Transverse colon (tissue), 3 donors: ENCODE measurements around the gene FEM1A.

Experiments used
- POLR2A ChIP-seq: fragments of 450-650 bp; IDR thresholded peaks from one replicate; pipeline ENCODE4 v1.6.1; 2016; ENCODE audit warnings: antibody characterized with exemption, mild to moderate bottlenecking, moderate library complexity
- TF ChIP-seq, protein P1 (sequence below), 5 experiments: fragments of 200-600 bp in 3 of 5; fragments of 450-650 bp in 2 of 5; sonication (generic) in 3 of 5; IDR thresholded peaks; 1 replicate in 2 of 5; 2 replicates in 3 of 5; pipeline ENCODE4 v1.5.1; 2016 to 2017; ENCODE audit warnings: antibody characterized with exemption in 5 of 5, inconsistent platforms in 3 of 5, mild to moderate bottlenecking in 2 of 5, moderate library complexity in 1 of 5

DNA sequence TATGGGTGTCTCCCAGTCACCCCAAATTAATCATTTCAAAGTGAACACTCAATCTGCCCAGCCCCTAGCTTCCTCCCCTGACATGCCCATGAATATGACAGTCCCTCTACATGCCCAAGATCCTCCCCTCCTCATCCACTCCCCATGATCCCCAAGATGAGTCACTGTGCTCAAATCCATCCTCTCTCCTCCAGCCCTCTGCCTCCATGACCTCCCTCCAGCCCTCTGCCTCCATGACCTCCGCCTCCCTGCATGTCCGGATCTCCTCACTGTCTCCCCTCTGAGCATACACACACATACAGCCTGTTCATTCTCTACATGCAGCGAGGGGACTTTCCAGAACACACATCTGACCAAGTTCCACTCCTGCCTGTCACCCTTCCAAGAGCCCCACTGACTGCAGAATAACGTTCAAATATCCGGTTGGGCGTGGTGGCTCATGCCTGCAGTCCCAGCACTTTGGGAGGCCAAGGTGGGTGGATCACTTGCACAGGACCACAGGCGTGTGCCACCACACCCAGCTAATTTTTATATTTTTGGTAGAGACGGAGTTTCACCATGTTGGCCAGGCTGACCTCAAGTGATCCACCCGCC is 18.4 kb upstream of the FEM1A start:
- TF ChIP-seq, protein P1, sequence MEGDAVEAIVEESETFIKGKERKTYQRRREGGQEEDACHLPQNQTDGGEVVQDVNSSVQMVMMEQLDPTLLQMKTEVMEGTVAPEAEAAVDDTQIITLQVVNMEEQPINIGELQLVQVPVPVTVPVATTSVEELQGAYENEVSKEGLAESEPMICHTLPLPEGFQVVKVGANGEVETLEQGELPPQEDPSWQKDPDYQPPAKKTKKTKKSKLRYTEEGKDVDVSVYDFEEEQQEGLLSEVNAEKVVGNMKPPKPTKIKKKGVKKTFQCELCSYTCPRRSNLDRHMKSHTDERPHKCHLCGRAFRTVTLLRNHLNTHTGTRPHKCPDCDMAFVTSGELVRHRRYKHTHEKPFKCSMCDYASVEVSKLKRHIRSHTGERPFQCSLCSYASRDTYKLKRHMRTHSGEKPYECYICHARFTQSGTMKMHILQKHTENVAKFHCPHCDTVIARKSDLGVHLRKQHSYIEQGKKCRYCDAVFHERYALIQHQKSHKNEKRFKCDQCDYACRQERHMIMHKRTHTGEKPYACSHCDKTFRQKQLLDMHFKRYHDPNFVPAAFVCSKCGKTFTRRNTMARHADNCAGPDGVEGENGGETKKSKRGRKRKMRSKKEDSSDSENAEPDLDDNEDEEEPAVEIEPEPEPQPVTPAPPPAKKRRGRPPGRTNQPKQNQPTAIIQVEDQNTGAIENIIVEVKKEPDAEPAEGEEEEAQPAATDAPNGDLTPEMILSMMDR (IDR thresholded peaks at IDR 0.05) = no peak
- no peak for TF ChIP-seq POLR2A
